GM23338 (cell line): ENCODE measurements around the gene OMP. TPM values are rescaled to one million over a fixed set of nuclear protein-coding genes. Genes with fewer than 3 reads are reported as not detected.

Experiments
- ATAC-seq: fragments of 200-7000 bp; cut with Tn5 transposase; 3 replicates; pipeline ENCODE4 v1.9.1; 2020
- DNase-seq: peaks from one replicate; pipeline ENCODE4 v3.0.0-alpha.2; 2015; ENCODE audit warnings: low spot score
- H2AFZ ChIP-seq: fragments of 200-600 bp; sonication (generic); 2 replicates; pipeline ENCODE4 v1.8.0; 2016; ENCODE audit warnings: antibody characterized with exemption, mild to moderate bottlenecking, moderate library complexity
- H3F3A ChIP-seq: fragments of 200-600 bp; sonication (generic); replicated peaks from 2 replicates; pipeline ENCODE4 v1.8.0; 2017; ENCODE audit warnings: antibody characterized with exemption, mixed run types, low read depth
- H3K27ac ChIP-seq: fragments of 200-600 bp; sonication (generic); 2 replicates; pipeline ENCODE4 v1.6.1; 2016; ENCODE audit warnings: low read depth
- H3K27me3 ChIP-seq: fragments of 200-600 bp; sonication (generic); 2 replicates; pipeline ENCODE4 v1.8.0; 2016; ENCODE audit warnings: mild to moderate bottlenecking, mixed run types, moderate library complexity; ENCODE audit not compliant: insufficient read depth
- H3K36me3 ChIP-seq: fragments of 200-600 bp; sonication (generic); 2 replicates; pipeline ENCODE4 v1.8.0; 2016; ENCODE audit warnings: mild to moderate bottlenecking; ENCODE audit not compliant: insufficient read depth
- H3K4me1 ChIP-seq: fragments of 200-600 bp; sonication (generic); 2 replicates; pipeline ENCODE4 v1.8.0; 2016; ENCODE audit warnings: mild to moderate bottlenecking, moderate library complexity; ENCODE audit not compliant: insufficient read depth
- H3K4me2 ChIP-seq: fragments of 200-600 bp; sonication (generic); 2 replicates; pipeline ENCODE4 v1.7.1; 2017; ENCODE audit warnings: mixed run types
- H3K4me3 ChIP-seq: fragments of 200-600 bp; sonication (generic); 2 replicates; pipeline ENCODE4 v1.6.1; 2016; ENCODE audit warnings: mixed run types
- H3K79me2 ChIP-seq: fragments of 200-600 bp; sonication (generic); replicated peaks from 2 replicates; pipeline ENCODE4 v1.8.0; 2017; ENCODE audit warnings: mild to moderate bottlenecking; ENCODE audit not compliant: insufficient read depth
- H3K9me2 ChIP-seq: fragments of 200-600 bp; sonication (generic); 2 replicates; pipeline ENCODE4 v1.8.0; 2017; ENCODE audit not compliant: insufficient read depth
- H4K20me1 ChIP-seq: fragments of 200-600 bp; sonication (generic); replicated peaks from 2 replicates; pipeline ENCODE4 v1.8.0; 2017; ENCODE audit warnings: mild to moderate bottlenecking; ENCODE audit not compliant: insufficient read depth
- H3K27ac Mint-ChIP-seq: 2 replicates; pipeline ENCODE4 v1.8.0; 2020; ENCODE audit warnings: inconsistent platforms, mild to moderate bottlenecking, moderate library complexity, mixed read lengths
- H3K27me3 Mint-ChIP-seq: 3 replicates; pipeline ENCODE4 v1.8.0; 2022; ENCODE audit warnings: low read depth, mild to moderate bottlenecking, moderate library complexity, mixed read lengths, inconsistent platforms; ENCODE audit not compliant: insufficient read depth, poor library complexity
- H3K36me3 Mint-ChIP-seq: 3 replicates; pipeline ENCODE4 v1.8.0; 2021; ENCODE audit warnings: low read depth, mild to moderate bottlenecking, inconsistent platforms, moderate library complexity, mixed read lengths
- H3K4me1 Mint-ChIP-seq: 3 replicates; pipeline ENCODE4 v1.8.0; 2020; ENCODE audit warnings: mild to moderate bottlenecking, inconsistent platforms, mixed read lengths
- H3K4me3 Mint-ChIP-seq: 3 replicates; pipeline ENCODE4 v1.8.0; 2021; ENCODE audit warnings: moderate library complexity, mild to moderate bottlenecking, inconsistent platforms, mixed read lengths
- H3K9me3 Mint-ChIP-seq: 3 replicates; pipeline ENCODE4 v1.8.0; 2020; ENCODE audit warnings: moderate library complexity, mild to moderate bottlenecking, inconsistent platforms, mixed read lengths
- JUNB ChIP-seq: IDR thresholded peaks from one replicate; pipeline ENCODE4 v1.6.1; 2016; ENCODE audit warnings: antibody characterized with exemption; ENCODE audit not compliant: unreplicated experiment
- STAT1 ChIP-seq: IDR thresholded peaks from one replicate; pipeline ENCODE4 v1.6.1; 2016; ENCODE audit warnings: antibody characterized with exemption; ENCODE audit not compliant: unreplicated experiment
- polyA plus RNA-seq: library from polyadenylated mRNA; unstranded; fragments of >200 nt; fragmentation: Nextera tagmentation; extraction: Ambion mirVana; gene quantifications from 2 replicates; pipeline ENCODE4 v1.2.1, GENCODE V29; 2016
- total RNA-seq: library from RNA; depleted of rRNA; stranded (reverse); fragments of >200 nt; shearing (Covaris generic); gene quantifications from 2 replicates; pipeline ENCODE4 v1.2.3, GENCODE V29; 2014
- TF ChIP-seq, protein P1 (sequence below): IDR thresholded peaks from one replicate; pipeline ENCODE4 v1.6.1; 2018; ENCODE audit warnings: antibody characterized with exemption; ENCODE audit not compliant: unreplicated experiment
- TF ChIP-seq, protein P2 (sequence below): fragments of 250-450 bp; sonication (Bioruptor Pico); IDR thresholded peaks from 2 replicates; pipeline ENCODE4 v1.5.0; 2020; ENCODE audit warnings: mild to moderate bottlenecking, moderate library complexity

The OMP gene
- total and polyA plus RNA-seq, 2 experiments from 2014 or later: 1.0 TPM; not detected in 1

DNA sequence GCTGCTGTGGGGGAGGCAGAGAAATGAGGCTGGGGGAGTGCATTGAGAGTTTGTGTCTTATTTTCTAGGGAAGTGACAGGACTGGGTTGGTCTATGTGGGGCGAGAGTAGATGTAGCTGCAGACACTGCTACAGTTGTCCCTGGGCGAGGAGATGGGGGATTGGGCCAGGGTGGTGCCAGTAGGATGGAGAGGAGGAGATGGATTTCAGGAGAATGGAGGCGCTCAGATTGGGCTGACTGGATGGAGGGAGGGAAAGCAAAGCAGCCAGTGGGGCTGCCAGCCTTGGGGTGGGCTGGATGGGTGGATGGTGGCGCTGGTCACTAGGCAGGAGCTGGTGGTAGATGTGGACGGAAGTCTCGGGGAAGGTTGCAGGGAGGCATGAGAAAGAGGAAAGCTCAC lies 9.3 kb downstream of the OMP start:
- DNase-seq (no peak), ATAC-seq (no peak)
- no peak overlapping the region for H2AFZ ChIP-seq
- no peaks in the 10 kb centered on the region for H3K27me3 ChIP-seq
- Mint-ChIP-seq H3K27me3 (peaks cover 12% of the 10 kb centered on the region), H3K9me3 (no peaks in the 10 kb centered on the region), H3K27ac (no peak overlapping the region), H3K36me3 (no peaks in the 10 kb centered on the region; the same call in 2 of the 3 replicates), H3K4me1 (peaks cover 8% of the 10 kb centered on the region), H3K4me3 (no peak overlapping the region; the same call in 2 of the 3 replicates)
- H3K4me3 ChIP-seq: no peak overlapping the region
- no peaks in the 10 kb centered on the region for H3K79me2 ChIP-seq
- H3K36me3 ChIP-seq: no peaks in the 10 kb centered on the region
- no peaks in the 10 kb centered on the region for H3K9me2 ChIP-seq
- H4K20me1 ChIP-seq: no peaks in the 10 kb centered on the region
- no peak overlapping the region for H3K27ac ChIP-seq
- H3K4me1 ChIP-seq: no peaks in the 10 kb centered on the region
- TF ChIP-seq, protein P1, sequence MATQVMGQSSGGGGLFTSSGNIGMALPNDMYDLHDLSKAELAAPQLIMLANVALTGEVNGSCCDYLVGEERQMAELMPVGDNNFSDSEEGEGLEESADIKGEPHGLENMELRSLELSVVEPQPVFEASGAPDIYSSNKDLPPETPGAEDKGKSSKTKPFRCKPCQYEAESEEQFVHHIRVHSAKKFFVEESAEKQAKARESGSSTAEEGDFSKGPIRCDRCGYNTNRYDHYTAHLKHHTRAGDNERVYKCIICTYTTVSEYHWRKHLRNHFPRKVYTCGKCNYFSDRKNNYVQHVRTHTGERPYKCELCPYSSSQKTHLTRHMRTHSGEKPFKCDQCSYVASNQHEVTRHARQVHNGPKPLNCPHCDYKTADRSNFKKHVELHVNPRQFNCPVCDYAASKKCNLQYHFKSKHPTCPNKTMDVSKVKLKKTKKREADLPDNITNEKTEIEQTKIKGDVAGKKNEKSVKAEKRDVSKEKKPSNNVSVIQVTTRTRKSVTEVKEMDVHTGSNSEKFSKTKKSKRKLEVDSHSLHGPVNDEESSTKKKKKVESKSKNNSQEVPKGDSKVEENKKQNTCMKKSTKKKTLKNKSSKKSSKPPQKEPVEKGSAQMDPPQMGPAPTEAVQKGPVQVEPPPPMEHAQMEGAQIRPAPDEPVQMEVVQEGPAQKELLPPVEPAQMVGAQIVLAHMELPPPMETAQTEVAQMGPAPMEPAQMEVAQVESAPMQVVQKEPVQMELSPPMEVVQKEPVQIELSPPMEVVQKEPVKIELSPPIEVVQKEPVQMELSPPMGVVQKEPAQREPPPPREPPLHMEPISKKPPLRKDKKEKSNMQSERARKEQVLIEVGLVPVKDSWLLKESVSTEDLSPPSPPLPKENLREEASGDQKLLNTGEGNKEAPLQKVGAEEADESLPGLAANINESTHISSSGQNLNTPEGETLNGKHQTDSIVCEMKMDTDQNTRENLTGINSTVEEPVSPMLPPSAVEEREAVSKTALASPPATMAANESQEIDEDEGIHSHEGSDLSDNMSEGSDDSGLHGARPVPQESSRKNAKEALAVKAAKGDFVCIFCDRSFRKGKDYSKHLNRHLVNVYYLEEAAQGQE: no peak
- TF ChIP-seq STAT1: no peak
- no peak for TF ChIP-seq JUNB
- TF ChIP-seq, protein P2, sequence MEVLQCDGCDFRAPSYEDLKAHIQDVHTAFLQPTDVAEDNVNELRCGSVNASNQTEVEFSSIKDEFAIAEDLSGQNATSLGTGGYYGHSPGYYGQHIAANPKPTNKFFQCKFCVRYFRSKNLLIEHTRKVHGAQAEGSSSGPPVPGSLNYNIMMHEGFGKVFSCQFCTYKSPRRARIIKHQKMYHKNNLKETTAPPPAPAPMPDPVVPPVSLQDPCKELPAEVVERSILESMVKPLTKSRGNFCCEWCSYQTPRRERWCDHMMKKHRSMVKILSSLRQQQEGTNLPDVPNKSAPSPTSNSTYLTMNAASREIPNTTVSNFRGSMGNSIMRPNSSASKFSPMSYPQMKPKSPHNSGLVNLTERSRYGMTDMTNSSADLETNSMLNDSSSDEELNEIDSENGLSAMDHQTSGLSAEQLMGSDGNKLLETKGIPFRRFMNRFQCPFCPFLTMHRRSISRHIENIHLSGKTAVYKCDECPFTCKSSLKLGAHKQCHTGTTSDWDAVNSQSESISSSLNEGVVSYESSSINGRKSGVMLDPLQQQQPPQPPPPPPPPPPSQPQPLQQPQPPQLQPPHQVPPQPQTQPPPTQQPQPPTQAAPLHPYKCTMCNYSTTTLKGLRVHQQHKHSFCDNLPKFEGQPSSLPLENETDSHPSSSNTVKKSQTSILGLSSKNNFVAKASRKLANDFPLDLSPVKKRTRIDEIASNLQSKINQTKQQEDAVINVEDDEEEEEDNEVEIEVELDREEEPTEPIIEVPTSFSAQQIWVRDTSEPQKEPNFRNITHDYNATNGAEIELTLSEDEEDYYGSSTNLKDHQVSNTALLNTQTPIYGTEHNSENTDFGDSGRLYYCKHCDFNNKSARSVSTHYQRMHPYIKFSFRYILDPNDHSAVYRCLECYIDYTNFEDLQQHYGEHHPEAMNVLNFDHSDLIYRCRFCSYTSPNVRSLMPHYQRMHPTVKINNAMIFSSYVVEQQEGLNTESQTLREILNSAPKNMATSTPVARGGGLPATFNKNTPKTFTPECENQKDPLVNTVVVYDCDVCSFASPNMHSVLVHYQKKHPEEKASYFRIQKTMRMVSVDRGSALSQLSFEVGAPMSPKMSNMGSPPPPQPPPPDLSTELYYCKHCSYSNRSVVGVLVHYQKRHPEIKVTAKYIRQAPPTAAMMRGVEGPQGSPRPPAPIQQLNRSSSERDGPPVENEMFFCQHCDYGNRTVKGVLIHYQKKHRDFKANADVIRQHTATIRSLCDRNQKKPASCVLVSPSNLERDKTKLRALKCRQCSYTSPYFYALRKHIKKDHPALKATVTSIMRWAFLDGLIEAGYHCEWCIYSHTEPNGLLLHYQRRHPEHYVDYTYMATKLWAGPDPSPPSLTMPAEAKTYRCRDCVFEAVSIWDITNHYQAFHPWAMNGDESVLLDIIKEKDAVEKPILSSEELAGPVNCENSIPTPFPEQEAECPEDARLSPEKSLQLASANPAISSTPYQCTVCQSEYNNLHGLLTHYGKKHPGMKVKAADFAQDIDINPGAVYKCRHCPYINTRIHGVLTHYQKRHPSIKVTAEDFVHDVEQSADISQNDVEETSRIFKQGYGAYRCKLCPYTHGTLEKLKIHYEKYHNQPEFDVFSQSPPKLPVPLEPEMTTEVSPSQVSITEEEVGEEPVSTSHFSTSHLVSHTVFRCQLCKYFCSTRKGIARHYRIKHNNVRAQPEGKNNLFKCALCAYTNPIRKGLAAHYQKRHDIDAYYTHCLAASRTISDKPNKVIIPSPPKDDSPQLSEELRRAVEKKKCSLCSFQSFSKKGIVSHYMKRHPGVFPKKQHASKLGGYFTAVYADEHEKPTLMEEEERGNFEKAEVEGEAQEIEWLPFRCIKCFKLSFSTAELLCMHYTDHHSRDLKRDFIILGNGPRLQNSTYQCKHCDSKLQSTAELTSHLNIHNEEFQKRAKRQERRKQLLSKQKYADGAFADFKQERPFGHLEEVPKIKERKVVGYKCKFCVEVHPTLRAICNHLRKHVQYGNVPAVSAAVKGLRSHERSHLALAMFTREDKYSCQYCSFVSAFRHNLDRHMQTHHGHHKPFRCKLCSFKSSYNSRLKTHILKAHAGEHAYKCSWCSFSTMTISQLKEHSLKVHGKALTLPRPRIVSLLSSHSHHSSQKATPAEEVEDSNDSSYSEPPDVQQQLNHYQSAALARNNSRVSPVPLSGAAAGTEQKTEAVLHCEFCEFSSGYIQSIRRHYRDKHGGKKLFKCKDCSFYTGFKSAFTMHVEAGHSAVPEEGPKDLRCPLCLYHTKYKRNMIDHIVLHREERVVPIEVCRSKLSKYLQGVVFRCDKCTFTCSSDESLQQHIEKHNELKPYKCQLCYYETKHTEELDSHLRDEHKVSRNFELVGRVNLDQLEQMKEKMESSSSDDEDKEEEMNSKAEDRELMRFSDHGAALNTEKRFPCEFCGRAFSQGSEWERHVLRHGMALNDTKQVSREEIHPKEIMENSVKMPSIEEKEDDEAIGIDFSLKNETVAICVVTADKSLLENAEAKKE (CRISPR knock-in tag): no peak
- no peak overlapping the region for H3K4me2 ChIP-seq
- no peaks in the 10 kb centered on the region for H3F3A ChIP-seq
